SHP77 treated with DMSO at 0.1 percent for 48 hours (cell line): ENCODE results near the gene MRPS27.
"Not testable (repeated sequence)": the region's sequence is repeated elsewhere in the genome, so short reads cannot be mapped to it uniquely, and the experiment has no call there.

Source experiments
- DNase-seq: peaks from one replicate; lab custom pipeline; 2025; lab: John Stamatoyannopoulos, UW

MRPS27 gene

DNA sequence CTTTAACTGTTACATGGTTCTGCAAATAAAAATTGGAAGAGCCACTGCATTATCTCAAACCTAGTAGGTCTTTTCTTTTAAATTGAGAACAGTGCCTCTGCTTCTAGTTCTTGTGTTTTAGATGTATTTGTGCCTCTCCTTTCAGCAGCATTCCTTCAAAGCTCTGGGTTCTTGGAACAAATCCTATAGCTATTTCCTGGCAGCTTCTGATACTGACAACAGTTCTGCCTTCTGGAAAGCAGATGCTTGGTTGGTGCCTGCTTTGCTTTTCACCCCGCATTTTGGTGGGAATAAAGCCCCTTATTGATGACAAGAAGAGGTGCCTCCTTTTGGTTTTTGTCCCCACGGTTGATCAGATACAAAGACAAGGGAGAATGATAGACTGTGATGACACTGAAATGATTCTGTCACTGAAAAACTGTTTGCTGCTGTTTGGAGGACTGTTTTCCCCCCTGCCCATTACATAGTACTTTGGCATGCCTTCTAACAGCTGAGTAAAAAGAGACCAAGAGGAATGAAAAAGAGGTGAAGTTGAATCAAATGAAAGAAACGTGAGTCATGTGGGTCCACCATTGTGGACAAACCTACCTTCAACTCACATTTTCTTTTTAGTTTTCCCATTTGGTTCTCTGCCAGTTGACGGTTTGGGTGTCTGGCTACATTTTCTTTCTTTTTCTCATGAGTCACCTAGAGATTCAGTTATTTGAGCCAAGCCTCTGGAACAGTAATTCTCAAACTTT lies 5.7 kb upstream of the MRPS27 start:
- no peak for DNase-seq

DNA sequence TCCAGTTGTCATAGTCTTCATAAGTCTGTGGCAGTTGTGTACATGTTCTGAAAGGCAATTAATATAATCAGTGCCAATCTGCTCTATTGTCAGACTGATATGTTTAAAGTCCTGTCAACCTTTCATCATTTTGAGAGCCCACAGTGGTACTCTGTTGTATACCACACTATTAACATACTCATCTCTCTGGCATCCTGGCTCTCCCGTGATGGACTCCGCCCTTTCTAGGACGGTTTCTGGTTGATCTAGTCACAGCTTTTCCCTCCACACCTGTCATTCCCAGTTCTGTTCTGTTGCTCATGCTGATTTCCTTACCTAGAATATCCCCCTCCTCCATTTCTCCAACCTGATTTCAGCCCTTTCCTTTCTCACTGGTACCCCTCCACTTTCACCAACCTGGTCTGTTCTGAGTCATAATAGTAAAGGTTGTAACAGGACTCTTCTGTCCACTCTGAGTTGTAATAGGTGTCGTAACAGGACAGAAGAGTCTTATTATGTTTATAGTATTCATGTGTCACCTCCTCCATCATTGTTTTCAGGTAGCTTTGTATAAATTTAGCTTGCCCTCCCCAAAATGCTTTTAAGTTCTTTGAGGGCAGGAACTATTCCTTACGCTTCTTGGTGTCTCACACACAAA lies 4.3 kb upstream of the MRPS27 start:
- no peak for DNase-seq

DNA sequence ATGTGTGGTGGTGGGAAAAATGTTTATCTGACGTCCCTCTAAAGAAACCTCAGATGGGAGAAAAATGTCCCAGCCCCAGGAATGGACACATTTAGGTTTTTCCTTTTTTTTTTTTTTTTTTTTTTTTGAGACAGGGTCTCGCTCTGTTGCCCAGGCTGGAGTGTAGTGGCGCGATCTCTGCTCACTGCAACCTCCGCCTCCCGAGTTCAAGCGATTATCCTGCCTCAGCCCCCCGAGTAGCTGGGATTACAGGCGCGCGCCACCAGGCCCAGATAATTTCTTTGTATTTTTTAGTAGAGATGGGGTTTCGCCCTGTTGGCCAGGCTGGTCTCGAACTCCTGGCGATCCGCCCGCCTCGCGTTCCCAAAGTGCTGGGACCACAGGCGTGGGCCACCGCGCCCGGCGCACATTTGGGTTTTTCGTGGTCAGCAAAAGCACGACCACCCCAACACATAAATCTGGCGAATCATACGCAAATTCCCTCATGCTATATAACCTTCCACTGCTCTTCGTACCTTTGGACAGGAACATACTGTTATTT lies 535 bp downstream of the MRPS27 start:
- not testable (repeated sequence) for DNase-seq

DNA sequence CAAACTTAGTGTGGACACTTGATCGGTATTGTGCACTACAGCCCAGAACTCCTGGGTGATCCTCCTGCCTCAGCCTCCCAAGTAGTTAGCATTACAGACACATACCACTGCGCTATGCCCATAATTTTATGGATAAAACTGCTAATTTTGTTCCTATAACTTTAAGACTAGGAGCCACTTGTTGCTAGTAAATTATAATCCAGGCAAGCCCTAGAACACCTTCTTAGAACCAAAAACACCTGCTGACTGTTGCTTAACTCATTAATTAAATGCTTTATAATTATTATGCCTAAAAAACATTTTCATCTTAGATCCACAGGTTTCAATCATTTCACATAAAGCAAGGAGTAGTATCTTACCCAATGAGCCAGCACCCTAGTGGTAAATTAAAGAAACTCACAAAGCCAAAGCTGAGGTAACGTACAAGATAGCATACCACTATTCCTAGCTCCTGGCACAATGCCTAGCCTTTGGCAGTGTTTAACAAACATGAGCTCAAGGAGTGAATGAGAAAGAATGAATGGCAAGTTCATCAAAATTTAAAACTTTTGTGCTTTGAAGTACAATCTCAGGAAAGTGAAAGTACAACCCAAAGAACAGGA lies 5.4 kb downstream of the MRPS27 start:
- DNase-seq = no peak

DNA sequence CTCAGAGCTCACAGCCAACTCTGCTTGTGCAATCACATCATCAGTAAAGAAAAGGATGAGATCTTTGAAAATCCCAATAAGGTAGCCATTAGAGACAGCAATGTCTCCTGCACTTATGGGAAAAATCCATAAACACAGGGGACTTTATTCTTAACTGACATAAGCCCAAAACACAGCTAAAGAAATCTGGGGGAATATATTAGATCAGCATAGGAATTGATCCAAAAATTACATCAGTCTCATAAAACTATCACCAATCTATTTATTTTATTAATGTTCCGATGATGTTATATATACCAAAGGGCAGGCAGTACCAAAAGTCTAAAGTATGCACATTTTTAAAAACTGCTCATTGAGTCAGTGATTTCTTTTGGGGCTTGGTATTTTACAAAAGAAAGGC lies 6.9 kb downstream of the MRPS27 start:
- DNase-seq = no peak

DNA sequence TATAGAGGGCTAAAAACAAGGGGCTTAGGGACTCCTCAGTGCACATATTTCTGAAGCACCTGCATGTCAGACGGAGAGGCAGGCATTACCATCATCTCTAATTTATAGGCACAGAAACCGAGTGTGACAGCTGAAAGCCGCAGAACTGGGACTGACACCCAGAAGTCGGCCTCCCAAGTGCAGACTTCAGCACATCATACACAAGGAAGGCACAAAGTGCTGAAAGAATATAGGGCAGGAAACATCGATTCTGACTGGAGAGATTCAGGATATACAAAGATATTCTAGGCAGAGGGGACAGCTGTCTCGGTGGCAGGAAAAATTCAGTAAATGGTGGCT lies 11.2 kb downstream of the MRPS27 start:
- DNase-seq = no peak

DNA sequence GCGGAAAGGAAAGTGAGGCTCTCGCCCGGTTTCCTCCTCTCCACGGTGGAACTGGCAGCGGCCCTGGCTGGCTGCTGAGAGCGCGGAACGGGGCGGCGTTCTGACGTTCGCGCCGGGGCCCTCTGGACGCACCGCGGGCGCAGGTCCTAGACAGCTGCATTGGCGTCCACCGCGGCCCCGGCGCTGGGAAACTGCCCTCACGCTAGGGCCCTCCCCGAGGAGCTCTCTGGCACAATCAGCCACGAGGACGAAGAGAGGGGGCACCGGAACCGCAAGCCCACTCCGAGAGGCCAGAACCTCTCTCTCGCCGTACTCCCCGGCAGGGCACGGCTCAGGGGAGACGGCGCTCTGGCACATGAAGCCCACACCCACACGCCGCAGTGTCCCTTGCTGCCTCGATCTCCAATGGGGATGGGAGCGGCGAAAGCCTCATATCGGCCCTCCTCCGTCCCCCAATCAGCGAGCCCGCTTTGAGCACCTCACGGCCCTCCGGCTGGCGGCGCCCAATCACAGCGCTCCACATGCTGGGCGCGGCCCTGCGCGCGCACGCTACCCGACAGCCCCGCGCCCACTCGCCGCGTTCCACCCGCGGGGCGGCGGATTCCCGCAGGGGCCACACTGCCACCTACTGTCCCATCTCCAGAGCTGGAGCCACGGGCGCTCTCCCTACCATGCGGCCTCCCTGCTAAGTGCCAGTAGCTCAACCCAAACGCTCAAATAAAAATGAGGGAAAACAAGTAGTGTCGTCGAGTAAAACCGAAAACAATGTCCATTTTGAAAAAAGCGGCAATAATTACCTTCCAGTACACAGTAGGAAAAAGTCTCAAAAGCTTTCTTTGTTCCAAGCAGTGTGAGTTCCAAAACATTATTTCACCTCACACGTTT lies 11.8 kb downstream of the MRPS27 start:
- peak; percentile 86 for DNase-seq

DNA sequence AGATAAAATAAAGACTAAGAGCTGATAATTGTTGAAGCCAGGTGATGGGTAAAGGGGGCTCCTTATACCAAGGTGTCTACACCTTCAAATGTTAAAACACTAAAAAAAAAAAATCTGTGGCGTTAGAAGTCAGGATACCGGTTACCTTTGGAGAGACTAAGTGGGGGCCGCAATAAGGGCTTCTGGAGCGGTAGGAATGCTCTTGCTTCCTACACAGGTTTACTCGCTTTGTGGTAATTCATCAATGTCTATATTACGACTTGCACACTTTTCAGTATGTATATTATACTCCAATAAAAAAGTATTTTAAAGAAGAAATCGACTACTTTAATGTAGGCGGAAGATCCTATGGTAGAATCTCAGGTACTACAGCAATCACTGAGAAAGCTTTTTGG lies 12.5 kb downstream of the MRPS27 start:
- DNase-seq = no peak

DNA sequence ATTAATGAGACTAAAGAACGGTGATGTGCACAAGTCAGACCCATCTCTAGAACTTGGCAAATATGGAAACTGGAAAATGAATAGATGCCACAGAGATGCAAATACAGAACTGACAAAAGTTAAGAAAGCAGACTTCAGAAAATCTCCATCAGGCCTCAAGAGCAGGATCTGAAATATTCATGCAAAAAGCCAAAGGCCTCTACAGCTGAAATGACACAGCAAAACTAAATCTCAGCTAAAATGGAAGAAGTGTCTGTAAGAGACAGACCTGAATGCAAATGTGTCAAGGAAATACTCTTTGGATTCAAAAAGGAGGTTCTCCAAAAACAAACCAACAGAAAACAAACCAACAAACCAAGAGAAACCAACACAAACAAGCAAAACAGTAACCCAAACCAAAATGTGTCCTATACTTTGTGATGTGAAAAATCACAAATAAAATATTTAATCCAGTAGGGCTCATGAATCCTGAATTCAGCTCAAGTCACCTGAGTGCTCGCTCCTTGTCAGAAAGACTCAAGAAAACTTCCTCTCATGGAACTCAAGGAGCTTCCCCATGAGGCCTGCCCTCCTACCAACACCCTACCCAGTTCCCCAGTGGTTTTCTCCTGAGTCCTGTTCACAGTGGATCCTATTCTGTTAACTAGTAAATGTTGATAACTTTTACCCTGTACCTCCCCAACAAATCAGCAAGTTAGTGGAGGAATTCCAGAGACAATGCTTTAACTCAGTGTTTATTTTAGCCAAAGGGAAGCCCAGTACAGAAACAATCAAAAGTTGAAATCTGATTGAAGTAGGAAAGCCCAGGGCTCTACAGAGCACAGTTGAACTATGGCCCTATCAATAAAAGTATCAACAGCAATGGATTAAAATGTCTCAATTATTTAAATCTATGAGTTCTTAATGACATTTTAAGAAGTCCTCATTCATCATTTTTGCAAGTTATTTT lies 14.6 kb downstream of the MRPS27 start:
- DNase-seq = no peak

DNA sequence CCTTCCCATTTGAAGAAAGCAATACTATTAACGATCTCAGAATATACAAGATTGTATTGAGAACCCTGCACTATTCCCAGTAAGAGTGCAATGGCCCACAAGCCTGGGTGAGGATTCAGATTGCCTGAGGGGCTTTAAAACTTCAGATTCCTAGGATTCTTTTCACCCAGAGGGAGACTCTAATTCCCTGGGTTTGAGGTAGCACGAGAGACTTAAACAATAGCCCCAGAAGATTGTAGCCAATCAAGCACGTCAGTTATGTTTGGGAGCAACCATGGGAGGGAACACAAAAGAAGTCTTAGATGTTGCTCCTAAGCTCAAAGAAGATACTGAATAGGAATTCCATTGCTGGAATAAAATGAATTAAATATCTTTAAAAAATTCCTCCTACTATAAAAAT lies 17.9 kb downstream of the MRPS27 start:
- DNase-seq = no peak

DNA sequence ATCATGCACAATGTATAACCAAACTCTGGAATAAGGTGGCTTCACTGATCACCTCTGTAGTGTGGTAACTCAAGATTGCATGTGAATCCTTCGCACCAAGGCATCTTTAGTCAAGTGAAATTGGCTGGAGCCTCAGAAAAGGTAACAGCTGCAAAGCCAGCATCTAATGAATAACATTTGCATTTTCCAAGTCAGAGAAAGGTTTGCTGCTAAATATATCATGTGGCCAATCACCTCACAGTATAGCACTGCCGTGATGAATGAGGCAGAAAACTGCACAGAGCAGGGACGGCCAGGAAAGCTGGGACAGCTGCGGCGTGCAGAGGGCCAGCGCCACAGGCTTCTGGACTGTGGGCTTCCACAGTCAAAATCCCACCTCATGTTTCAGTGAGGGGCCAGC lies 18.5 kb downstream of the MRPS27 start:
- no peak for DNase-seq

DNA sequence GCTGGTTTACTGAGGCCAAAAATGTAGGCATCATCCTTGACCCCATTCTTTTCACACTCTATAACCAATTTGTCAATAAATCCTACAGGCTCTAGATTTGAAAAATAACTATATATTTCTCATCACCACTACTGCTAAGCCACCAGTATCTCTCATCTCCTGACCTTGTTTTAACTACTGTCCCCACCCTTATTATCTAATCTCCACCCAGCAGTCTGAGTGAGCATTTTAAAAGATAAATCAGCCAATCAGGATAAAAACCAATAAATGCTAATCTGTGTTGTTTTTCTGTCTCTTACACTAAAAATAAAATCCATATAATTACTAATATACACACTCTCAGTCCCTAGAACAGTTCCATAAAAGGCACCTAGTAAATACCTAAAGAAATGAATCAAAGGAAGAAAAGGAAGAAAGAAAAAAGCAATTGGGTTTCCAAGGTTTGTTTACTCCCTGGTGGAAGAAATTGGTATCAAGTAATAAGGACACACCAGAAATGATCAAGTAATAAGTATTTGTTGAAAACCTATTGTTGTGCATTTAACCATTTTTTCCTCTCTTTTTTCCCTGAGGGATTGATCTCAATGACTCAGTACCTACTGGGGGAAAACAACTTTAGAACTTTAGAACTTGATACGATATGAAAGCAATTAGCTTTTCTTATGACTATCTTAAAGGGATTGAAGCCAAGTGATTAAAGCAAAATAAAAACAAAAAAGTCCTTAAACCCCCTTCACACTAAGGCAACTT lies 19.3 kb downstream of the MRPS27 start:
- no peak for DNase-seq

DNA sequence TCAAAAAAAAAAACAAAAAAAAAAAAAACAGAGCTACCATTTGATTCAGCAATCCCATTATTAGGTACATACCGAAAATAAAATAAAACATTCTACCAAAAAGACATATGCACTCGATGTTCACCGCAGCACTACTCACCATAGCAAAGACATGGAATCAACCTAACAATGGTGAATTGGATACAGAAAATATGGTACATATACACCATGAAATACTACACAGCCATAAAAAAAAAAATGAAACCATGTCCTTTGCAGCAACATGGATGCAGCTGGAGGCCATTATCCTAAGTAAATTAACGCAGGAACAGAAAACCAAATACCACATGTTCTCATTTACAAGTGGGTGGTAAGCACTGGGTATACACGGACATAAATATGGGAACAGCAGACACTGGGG lies 21.3 kb downstream of the MRPS27 start:
- no peak for DNase-seq

DNA sequence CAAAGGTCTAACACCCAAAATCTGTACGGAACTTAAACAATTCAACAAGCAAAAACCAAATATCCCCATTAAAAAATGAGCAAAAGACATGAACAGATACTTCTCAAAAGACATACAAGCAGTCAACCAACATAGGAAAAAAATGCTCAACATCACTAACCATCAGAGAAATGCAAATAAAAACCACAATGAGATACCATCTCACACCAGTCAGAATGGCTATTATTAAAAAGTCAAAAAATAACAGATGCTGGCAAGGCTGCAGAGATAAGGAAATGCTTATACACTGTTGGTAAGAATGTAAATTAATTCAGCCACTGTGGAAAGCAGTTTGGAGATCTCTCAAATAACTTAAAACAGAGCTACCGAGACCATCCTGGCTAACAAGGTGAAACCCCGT lies 21.9 kb downstream of the MRPS27 start:
- DNase-seq = not testable (repeated sequence)

DNA sequence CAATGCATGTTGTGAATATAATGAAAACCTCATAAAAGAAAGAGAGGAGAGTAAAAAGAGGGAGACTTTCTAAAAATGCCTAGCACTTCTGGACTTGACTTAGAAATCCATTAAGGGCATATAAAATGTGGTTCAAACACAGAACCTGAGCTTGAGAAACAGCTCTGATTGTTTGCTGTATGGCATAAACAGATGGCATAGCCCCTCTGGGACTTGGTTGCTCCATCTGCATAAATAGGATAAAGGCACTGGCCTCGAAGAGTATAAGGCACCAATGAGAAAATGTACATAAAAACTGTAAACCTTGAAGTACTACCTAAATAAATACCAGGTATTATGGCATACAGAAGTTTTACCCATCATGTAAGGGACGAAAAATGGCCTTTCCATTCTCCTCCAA lies 23.8 kb downstream of the MRPS27 start:
- DNase-seq = no peak

DNA sequence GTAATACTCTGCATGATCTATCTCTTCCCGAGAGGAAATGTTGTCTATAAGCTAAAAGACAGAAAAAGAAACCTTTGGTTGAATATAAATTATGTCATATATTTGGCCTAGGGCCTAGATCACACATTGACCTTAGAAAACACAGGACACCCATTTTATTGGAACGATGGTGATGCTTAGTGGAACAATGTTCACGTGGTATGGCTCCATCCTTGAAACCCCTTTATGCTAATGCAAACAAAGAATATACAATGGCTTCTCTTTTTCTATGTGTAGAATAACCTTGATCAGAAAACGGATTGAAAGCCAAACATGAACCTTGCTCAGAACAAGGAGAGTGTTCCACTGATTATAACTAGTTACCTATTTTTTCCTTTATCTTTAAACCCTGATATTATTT lies 24.5 kb downstream of the MRPS27 start:
- no peak for DNase-seq

DNA sequence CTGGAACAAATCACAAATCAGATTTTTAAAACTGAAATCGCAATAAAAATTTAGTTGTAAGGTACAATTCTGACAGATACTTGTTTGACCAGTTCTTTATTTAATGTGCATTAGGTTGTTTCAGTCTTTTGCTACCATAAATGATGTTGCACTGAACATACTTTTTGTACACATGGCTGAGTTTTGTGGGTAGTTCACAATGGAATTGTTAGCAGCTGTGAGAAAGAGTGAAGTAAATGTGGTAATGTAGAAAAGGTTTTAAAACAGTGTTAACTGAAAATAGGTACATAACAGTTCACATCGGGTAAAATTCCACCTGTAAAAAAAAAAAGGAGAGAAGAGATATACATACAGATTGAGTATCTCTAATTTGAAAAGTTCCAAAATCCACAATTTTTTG lies 25.6 kb downstream of the MRPS27 start:
- DNase-seq = no peak

DNA sequence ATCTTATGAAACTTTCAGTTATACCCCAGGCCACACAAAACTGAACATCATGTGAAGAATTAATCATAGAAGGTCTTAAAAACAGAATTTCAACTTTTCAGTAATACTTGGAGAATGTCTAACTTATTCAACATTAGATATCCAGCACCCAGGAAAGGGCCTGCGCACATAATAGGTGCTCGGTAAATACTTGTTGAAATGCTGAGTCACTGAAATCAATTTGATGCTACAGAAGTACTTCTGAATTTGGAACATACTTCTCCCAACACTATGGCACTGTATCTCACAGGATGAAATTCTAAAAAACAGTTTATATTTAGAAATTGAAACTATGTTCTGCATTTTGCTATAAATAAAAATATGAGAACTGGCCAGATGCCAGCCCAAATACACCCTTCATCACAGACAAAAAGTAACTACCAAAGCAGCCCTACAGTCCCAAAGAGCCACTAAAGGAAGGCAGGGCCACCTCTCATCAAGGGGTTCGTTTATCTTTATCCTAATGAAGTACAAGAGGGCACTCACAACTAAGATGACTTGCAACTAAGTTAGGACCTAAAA lies 26.5 kb downstream of the MRPS27 start:
- no peak for DNase-seq

DNA sequence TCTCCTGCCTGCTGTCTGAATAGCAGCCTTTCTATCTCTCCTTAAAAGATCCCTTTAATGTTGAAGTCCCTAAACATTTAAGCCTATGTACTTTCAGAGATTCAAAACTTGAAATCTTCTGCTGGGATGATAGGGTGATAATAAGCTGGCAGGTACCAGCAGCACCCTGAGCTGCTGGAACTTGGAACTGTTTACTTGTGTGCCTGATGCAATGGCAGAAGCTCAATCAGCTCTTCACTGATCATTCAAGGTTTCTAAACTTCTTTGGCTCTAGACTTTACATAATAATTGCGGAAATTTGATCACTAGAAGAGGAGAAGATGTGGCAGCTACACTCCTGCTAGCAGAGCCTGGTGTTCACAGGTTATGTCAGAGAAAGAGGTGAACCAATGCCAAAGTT lies 27.6 kb downstream of the MRPS27 start:
- no peak for DNase-seq

DNA sequence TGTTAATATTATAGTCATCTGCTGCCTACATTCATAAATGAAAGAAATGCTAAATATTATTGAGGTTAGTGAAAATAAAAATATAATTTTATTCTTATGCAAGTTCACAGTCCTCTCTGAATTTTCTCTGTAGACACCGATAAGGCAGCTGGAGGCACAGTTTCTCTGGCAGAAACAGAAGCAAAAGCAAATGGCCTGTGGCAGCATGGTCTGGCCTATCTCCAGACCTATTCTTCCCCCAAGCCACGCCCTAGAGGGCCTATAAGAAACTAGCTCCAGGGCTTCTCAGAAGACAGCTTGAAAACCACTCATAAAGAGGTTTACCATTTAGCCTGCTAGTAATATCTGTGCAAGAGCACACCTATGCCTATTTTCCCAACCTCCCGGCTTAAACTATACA lies 28.4 kb downstream of the MRPS27 start:
- DNase-seq = no peak
